TTC549 (cell line): ENCODE results near the gene NOTCH4.

Experiments used
- FAIRE-seq: peaks from 2 replicates; lab custom pipeline; 2012; peaks lifted over from hg19 to GRCh38; lab: Jason Lieb, UNC

The NOTCH4 gene

GRCh38 chr6:32163559-32164258 is 60.2 kb downstream of the NOTCH4 start:
- no peak for FAIRE-seq

GRCh38 chr6:32158052-32158451 is 65.8 kb downstream of the NOTCH4 start:
- no peak for FAIRE-seq

- no peak for FAIRE-seq
Observed at GRCh38 chr6:32156891-32157290, 67.0 kb downstream of the NOTCH4 start.

- FAIRE-seq, result no peak
Observed at GRCh38 chr6:32154514-32155161, 69.2 kb downstream of the NOTCH4 start.

GRCh38 chr6:32153564-32154513 is 70.0 kb downstream of the NOTCH4 start, which contains the start of gene PPT2:
Gene PPT2, plus strand, starts transcription at chr6:32154141. Its CDS starts 454 bp downstream, at chr6:32154595.
- no peak for FAIRE-seq

GRCh38 chr6:32152769-32153563 is 70.9 kb downstream of the NOTCH4 start:
- FAIRE-seq, result no peak

- FAIRE-seq, result no peak
Observed at GRCh38 chr6:32151863-32152768, 71.8 kb downstream of the NOTCH4 start, which contains the start of gene PRRT1. Gene PRRT1, minus strand, starts transcription at chr6:32151939. Its CDS starts 112 bp downstream, at chr6:32151827.

- no peak for FAIRE-seq
Observed at GRCh38 chr6:32151181-32151862, 72.5 kb downstream of the NOTCH4 start.

- no peak for FAIRE-seq
Observed at GRCh38 chr6:32149932-32150870, 73.7 kb downstream of the NOTCH4 start.

GRCh38 chr6:32149092-32149755 is 74.6 kb downstream of the NOTCH4 start:
- no peak for FAIRE-seq

GRCh38 chr6:32148289-32149091 is 75.4 kb downstream of the NOTCH4 start:
- no peak for FAIRE-seq

- FAIRE-seq, result no peak
Observed at GRCh38 chr6:32147401-32148132, 76.3 kb downstream of the NOTCH4 start.

- FAIRE-seq, result no peak
Observed at GRCh38 chr6:32146687-32147086, 77.2 kb downstream of the NOTCH4 start.

- no peak for FAIRE-seq
Observed at GRCh38 chr6:32146287-32146686, 77.6 kb downstream of the NOTCH4 start.
